GM23338 (cell line): ENCODE results near the gene ADRB2. TPM values are rescaled to one million over a fixed set of nuclear protein-coding genes. Genes with fewer than 3 reads are reported as not detected.

Source experiments
- ATAC-seq: fragments of 200-7000 bp; cut with Tn5 transposase; 3 replicates; pipeline ENCODE4 v1.9.1; 2020
- DNase-seq: peaks from one replicate; pipeline ENCODE4 v3.0.0-alpha.2; 2015; ENCODE audit warnings: low spot score
- H2AFZ ChIP-seq: fragments of 200-600 bp; sonication (generic); 2 replicates; pipeline ENCODE4 v1.8.0; 2016; ENCODE audit warnings: antibody characterized with exemption, mild to moderate bottlenecking, moderate library complexity
- H3F3A ChIP-seq: fragments of 200-600 bp; sonication (generic); replicated peaks from 2 replicates; pipeline ENCODE4 v1.8.0; 2017; ENCODE audit warnings: antibody characterized with exemption, mixed run types, low read depth
- H3K27ac ChIP-seq: fragments of 200-600 bp; sonication (generic); 2 replicates; pipeline ENCODE4 v1.6.1; 2016; ENCODE audit warnings: low read depth
- H3K27me3 ChIP-seq: fragments of 200-600 bp; sonication (generic); 2 replicates; pipeline ENCODE4 v1.8.0; 2016; ENCODE audit warnings: mild to moderate bottlenecking, mixed run types, moderate library complexity; ENCODE audit not compliant: insufficient read depth
- H3K36me3 ChIP-seq: fragments of 200-600 bp; sonication (generic); 2 replicates; pipeline ENCODE4 v1.8.0; 2016; ENCODE audit warnings: mild to moderate bottlenecking; ENCODE audit not compliant: insufficient read depth
- H3K4me1 ChIP-seq: fragments of 200-600 bp; sonication (generic); 2 replicates; pipeline ENCODE4 v1.8.0; 2016; ENCODE audit warnings: mild to moderate bottlenecking, moderate library complexity; ENCODE audit not compliant: insufficient read depth
- H3K4me2 ChIP-seq: fragments of 200-600 bp; sonication (generic); 2 replicates; pipeline ENCODE4 v1.7.1; 2017; ENCODE audit warnings: mixed run types
- H3K4me3 ChIP-seq: fragments of 200-600 bp; sonication (generic); 2 replicates; pipeline ENCODE4 v1.6.1; 2016; ENCODE audit warnings: mixed run types
- H3K79me2 ChIP-seq: fragments of 200-600 bp; sonication (generic); replicated peaks from 2 replicates; pipeline ENCODE4 v1.8.0; 2017; ENCODE audit warnings: mild to moderate bottlenecking; ENCODE audit not compliant: insufficient read depth
- H3K9me2 ChIP-seq: fragments of 200-600 bp; sonication (generic); 2 replicates; pipeline ENCODE4 v1.8.0; 2017; ENCODE audit not compliant: insufficient read depth
- H4K20me1 ChIP-seq: fragments of 200-600 bp; sonication (generic); replicated peaks from 2 replicates; pipeline ENCODE4 v1.8.0; 2017; ENCODE audit warnings: mild to moderate bottlenecking; ENCODE audit not compliant: insufficient read depth
- H3K27ac Mint-ChIP-seq: 2 replicates; pipeline ENCODE4 v1.8.0; 2020; ENCODE audit warnings: inconsistent platforms, mild to moderate bottlenecking, moderate library complexity, mixed read lengths
- H3K27me3 Mint-ChIP-seq: 3 replicates; pipeline ENCODE4 v1.8.0; 2022; ENCODE audit warnings: low read depth, mild to moderate bottlenecking, moderate library complexity, mixed read lengths, inconsistent platforms; ENCODE audit not compliant: insufficient read depth, poor library complexity
- H3K36me3 Mint-ChIP-seq: 3 replicates; pipeline ENCODE4 v1.8.0; 2021; ENCODE audit warnings: low read depth, mild to moderate bottlenecking, inconsistent platforms, moderate library complexity, mixed read lengths
- H3K4me1 Mint-ChIP-seq: 3 replicates; pipeline ENCODE4 v1.8.0; 2020; ENCODE audit warnings: mild to moderate bottlenecking, inconsistent platforms, mixed read lengths
- H3K4me3 Mint-ChIP-seq: 3 replicates; pipeline ENCODE4 v1.8.0; 2021; ENCODE audit warnings: moderate library complexity, mild to moderate bottlenecking, inconsistent platforms, mixed read lengths
- H3K9me3 Mint-ChIP-seq: 3 replicates; pipeline ENCODE4 v1.8.0; 2020; ENCODE audit warnings: moderate library complexity, mild to moderate bottlenecking, inconsistent platforms, mixed read lengths
- CTCF ChIP-seq, 2 experiments: fragments of 200-600 bp in 1 of 2; sonication (generic) in 1 of 2; conservative IDR thresholded peaks; 2 replicates each; pipeline versions ENCODE4 v1.5.1 to v1.6.1; 2016 to 2017; ENCODE audit warnings: antibody characterized with exemption in 2 of 2, low read depth in 2 of 2, mild to moderate bottlenecking in 2 of 2, moderate library complexity in 1 of 2
- JUNB ChIP-seq: IDR thresholded peaks from one replicate; pipeline ENCODE4 v1.6.1; 2016; ENCODE audit warnings: antibody characterized with exemption; ENCODE audit not compliant: unreplicated experiment
- NANOG ChIP-seq: IDR thresholded peaks from 2 replicates; pipeline ENCODE4 v1.6.1; 2016; ENCODE audit warnings: antibody characterized with exemption, borderline replicate concordance
- POLR2AphosphoS5 ChIP-seq: IDR thresholded peaks from 2 replicates; pipeline ENCODE4 v1.6.1; 2016; ENCODE audit warnings: antibody characterized with exemption, low read depth
- REST ChIP-seq: IDR thresholded peaks from one replicate; pipeline ENCODE4 v1.6.1; 2018; ENCODE audit warnings: antibody characterized with exemption; ENCODE audit not compliant: unreplicated experiment
- STAT1 ChIP-seq: IDR thresholded peaks from one replicate; pipeline ENCODE4 v1.6.1; 2016; ENCODE audit warnings: antibody characterized with exemption; ENCODE audit not compliant: unreplicated experiment
- ZNF114 ChIP-seq: fragments of 250-450 bp; sonication (Bioruptor Pico); IDR thresholded peaks from 2 replicates; pipeline ENCODE4 v1.5.0; 2020; ENCODE audit warnings: mild to moderate bottlenecking, moderate library complexity
- ZNF331 ChIP-seq: fragments of 250-450 bp; sonication (Bioruptor Pico); IDR thresholded peaks from 2 replicates; pipeline ENCODE4 v1.5.0; 2020; ENCODE audit warnings: low read depth, mild to moderate bottlenecking, moderate library complexity
- polyA plus RNA-seq: library from polyadenylated mRNA; unstranded; fragments of >200 nt; fragmentation: Nextera tagmentation; extraction: Ambion mirVana; gene quantifications from 2 replicates; pipeline ENCODE4 v1.2.1, GENCODE V29; 2016
- total RNA-seq: library from RNA; depleted of rRNA; stranded (reverse); fragments of >200 nt; shearing (Covaris generic); gene quantifications from 2 replicates; pipeline ENCODE4 v1.2.3, GENCODE V29; 2014

ADRB2 gene
- total and polyA plus RNA-seq, 2 experiments from 2014 or later = 0.44 to 1.3 TPM

GRCh38 chr5:148861088-148861487 is 34.7 kb downstream of the ADRB2 start:
- Mint-ChIP-seq H3K36me3 (no peaks in the 10 kb centered on the region), H3K27me3 (peaks cover 7% of the 10 kb centered on the region), H3K27ac (no peak overlapping the region), H3K4me3 (no peak overlapping the region), H3K9me3 (no peaks in the 10 kb centered on the region), H3K4me1 (peaks cover 12% of the 10 kb centered on the region)
- H3K4me1 ChIP-seq = no peaks in the 10 kb centered on the region
- TF ChIP-seq CTCF (conservative IDR thresholded peaks at IDR 0.05; ENCODE audit: low read depth in 2 of 2) = no peak
- no peaks in the 10 kb centered on the region for H3K36me3 ChIP-seq
- no peaks in the 10 kb centered on the region for H4K20me1 ChIP-seq
- no peak overlapping the region for H2AFZ ChIP-seq
- H3K4me3 ChIP-seq = no peak overlapping the region
- DNase-seq (no peak), ATAC-seq (no peak)
- no peak overlapping the region for H3K4me2 ChIP-seq
- H3K27me3 ChIP-seq = no peaks in the 10 kb centered on the region
- H3K79me2 ChIP-seq = no peaks in the 10 kb centered on the region
- H3F3A ChIP-seq = no peaks in the 10 kb centered on the region
- H3K27ac ChIP-seq = no peak overlapping the region
- H3K9me2 ChIP-seq = no peaks in the 10 kb centered on the region

GRCh38 chr5:148861696-148862095 is 35.3 kb downstream of the ADRB2 start:
- Mint-ChIP-seq H3K4me3 (no peak overlapping the region), H3K27ac (no peak overlapping the region), H3K36me3 (no peaks in the 10 kb centered on the region), H3K4me1 (peaks cover 12% of the 10 kb centered on the region), H3K27me3 (peaks cover 7% of the 10 kb centered on the region), H3K9me3 (no peaks in the 10 kb centered on the region)
- Histone ChIP-seq H3K4me1 (no peaks in the 10 kb centered on the region), H3K4me3 (no peak overlapping the region), H3K4me2 (no peak overlapping the region), H4K20me1 (no peaks in the 10 kb centered on the region), H3K27ac (no peak overlapping the region), H3K9me2 (no peaks in the 10 kb centered on the region), H3K27me3 (no peaks in the 10 kb centered on the region), H3K36me3 (no peaks in the 10 kb centered on the region), H2AFZ (no peak overlapping the region), H3F3A (no peaks in the 10 kb centered on the region), H3K79me2 (no peaks in the 10 kb centered on the region)
- ATAC-seq = no peak
- TF ChIP-seq ZNF114 (CRISPR knock-in tag) = no peak
- TF ChIP-seq JUNB = no peak
- no peak for DNase-seq

- no peaks in the 10 kb centered on the region for H3K36me3 Mint-ChIP-seq
- H4K20me1 ChIP-seq = no peaks in the 10 kb centered on the region
- peak; percentile 6 for DNase-seq
- H3K4me1 ChIP-seq = no peaks in the 10 kb centered on the region
- H3K27me3 ChIP-seq = no peaks in the 10 kb centered on the region
- H3K4me3 ChIP-seq = no peak overlapping the region
- no peak; the same call in 1 of the 3 replicates for ATAC-seq
- H3K9me3 Mint-ChIP-seq = no peaks in the 10 kb centered on the region
- H3K36me3 ChIP-seq = no peaks in the 10 kb centered on the region
- H3K4me1 Mint-ChIP-seq = peaks cover 10% of the 10 kb centered on the region
- no peaks in the 10 kb centered on the region for H3F3A ChIP-seq
- H3K79me2 ChIP-seq = no peaks in the 10 kb centered on the region
- no peak overlapping the region for H3K27ac ChIP-seq
- no peak overlapping the region for H3K4me2 ChIP-seq
- H3K27me3 Mint-ChIP-seq = peaks cover 3% of the 10 kb centered on the region
- no peaks in the 10 kb centered on the region for H3K9me2 ChIP-seq
- H2AFZ ChIP-seq = no peak overlapping the region
- no peak overlapping the region for H3K4me3 Mint-ChIP-seq
- H3K27ac Mint-ChIP-seq = no peak overlapping the region
- TF ChIP-seq STAT1 (no peak), ZNF331 (CRISPR knock-in tag) (no peak), ZNF114 (CRISPR knock-in tag) (no peak), POLR2AphosphoS5 (no peak), REST (no peak), JUNB (no peak), NANOG (no peak)
Observed at GRCh38 chr5:148864113-148864841, 37.9 kb downstream of the ADRB2 start.
